ENCODE results near the gene NFATC4. TPM values are rescaled to one million over a fixed set of nuclear protein-coding genes. Genes with fewer than 3 reads are reported as not detected.
A peak's percentile ranks its signal among the peaks of the same experiment; 100 is the strongest.

NFATC4 gene
- total RNA-seq, 2 donors from 2014 or later: 24.8 to 34.1 TPM

DNA sequence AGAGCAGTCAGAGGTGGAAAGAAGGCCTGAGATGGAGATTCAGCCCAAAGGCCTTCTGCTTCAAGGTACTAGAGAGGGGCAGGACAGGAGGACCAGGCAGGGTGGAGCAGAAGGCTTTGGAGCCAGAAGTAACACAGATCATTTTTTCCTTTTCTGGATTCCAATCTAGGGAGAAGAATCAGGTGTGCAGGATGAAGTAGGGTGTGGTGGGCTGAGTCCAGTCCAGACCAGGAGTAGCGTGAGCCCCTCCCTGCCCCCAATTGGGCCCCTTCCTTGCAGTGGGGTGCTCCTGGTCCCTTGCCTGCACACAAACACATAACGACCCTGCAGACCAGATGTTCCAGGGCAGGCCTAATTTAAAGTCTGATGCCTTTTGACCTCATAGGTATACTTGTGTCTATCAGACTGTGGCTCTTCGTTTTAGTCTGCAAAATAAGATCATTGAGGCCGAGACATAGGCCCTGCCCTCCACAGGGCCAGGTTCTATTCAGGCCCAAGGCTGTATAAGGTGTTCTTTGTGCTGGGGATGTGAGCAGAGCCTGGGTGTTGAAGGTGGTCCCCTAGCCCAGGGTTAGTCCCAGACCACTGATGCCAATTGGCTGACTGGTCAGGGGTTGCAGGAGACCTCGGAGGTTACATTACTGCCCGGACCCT is 29.8 kb downstream of the NFATC4 start:
- Histone ChIP-seq H3K36me3 (ENCODE audit: control insufficient read depth, insufficient read depth, low read length) (no peaks in the 10 kb centered on the region), H3K9me3 (ENCODE audit: control insufficient read depth, low read length) (no peaks in the 10 kb centered on the region), H3K27me3 (ENCODE audit: control insufficient read depth, insufficient read depth, low read length, poor library complexity, severe bottlenecking) (no peaks in the 10 kb centered on the region), H3K4me1 (ENCODE audit: control insufficient read depth, insufficient read depth, low read length) (peaks cover 3% of the 10 kb centered on the region), H3K27ac (ENCODE audit: low read depth, low read length) (no peak overlapping the region), H3K4me3 (ENCODE audit: low read length) (no peak overlapping the region), H3K9ac (ENCODE audit: extremely low read depth, low read length, poor library complexity, severe bottlenecking) (no peak overlapping the region)
- 75 to 86% methylated on average over 2 to 6 of the region's 6 CpGs for WGBS, 2 experiments (ENCODE audit: insufficient coverage in 1 of 2, insufficient read length in 1 of 2)
- no peak for DNase-seq
- Mint-ChIP-seq H3K9me3 (no peaks in the 10 kb centered on the region), H3K27me3 (ENCODE audit: insufficient read depth) (peaks cover 7% of the 10 kb centered on the region), H3K27ac (no peak overlapping the region), H3K4me1 (peaks cover 29% of the 10 kb centered on the region), H3K36me3 (ENCODE audit: low read depth) (no peaks in the 10 kb centered on the region), H3K4me3 (no peak overlapping the region)
- TF ChIP-seq, protein P1, sequence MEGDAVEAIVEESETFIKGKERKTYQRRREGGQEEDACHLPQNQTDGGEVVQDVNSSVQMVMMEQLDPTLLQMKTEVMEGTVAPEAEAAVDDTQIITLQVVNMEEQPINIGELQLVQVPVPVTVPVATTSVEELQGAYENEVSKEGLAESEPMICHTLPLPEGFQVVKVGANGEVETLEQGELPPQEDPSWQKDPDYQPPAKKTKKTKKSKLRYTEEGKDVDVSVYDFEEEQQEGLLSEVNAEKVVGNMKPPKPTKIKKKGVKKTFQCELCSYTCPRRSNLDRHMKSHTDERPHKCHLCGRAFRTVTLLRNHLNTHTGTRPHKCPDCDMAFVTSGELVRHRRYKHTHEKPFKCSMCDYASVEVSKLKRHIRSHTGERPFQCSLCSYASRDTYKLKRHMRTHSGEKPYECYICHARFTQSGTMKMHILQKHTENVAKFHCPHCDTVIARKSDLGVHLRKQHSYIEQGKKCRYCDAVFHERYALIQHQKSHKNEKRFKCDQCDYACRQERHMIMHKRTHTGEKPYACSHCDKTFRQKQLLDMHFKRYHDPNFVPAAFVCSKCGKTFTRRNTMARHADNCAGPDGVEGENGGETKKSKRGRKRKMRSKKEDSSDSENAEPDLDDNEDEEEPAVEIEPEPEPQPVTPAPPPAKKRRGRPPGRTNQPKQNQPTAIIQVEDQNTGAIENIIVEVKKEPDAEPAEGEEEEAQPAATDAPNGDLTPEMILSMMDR (conservative IDR thresholded peaks at IDR 0.05): no peak

DNA sequence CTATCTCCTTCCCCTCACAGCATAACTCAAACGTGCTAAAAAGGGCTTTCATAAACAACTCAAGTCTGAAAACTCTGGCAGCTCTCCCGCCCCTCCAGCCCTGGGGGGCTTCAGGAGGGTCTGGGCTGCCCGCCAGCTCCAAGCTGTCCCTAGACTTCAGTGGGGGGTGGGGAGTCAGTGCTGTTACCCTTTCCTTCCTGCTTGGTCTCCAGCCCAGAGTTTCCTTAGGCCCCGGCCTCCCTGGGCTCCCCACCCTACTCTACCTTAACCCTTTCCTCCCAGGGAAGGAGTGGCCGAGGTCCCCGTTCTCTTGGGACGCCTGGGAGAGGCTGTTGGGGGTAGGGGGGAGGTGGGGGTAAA is 30.3 kb downstream of the NFATC4 start:
- H3K27ac Mint-ChIP-seq: no peak overlapping the region
- H3K36me3 ChIP-seq (ENCODE audit: control insufficient read depth, insufficient read depth, low read length): no peaks in the 10 kb centered on the region
- H3K4me1 Mint-ChIP-seq: peaks cover 32% of the 10 kb centered on the region
- H3K9me3 ChIP-seq (ENCODE audit: control insufficient read depth, low read length): no peaks in the 10 kb centered on the region
- TF ChIP-seq, protein P1 (conservative IDR thresholded peaks at IDR 0.05): no peak
- H3K27me3 Mint-ChIP-seq (ENCODE audit: insufficient read depth): peaks cover 7% of the 10 kb centered on the region
- H3K4me3 ChIP-seq (ENCODE audit: low read length): no peak overlapping the region
- peak overlapping the region; percentile 72 for H3K4me3 Mint-ChIP-seq
- peak; percentile 80 for DNase-seq
- no peaks in the 10 kb centered on the region for H3K36me3 Mint-ChIP-seq (ENCODE audit: low read depth)
- H3K9ac ChIP-seq (ENCODE audit: extremely low read depth, low read length, poor library complexity, severe bottlenecking): no peak overlapping the region
- H3K9me3 Mint-ChIP-seq: no peaks in the 10 kb centered on the region
- 58 to 62% methylated on average over 2 to 4 of the region's 7 CpGs for WGBS, 2 experiments (ENCODE audit: insufficient coverage in 1 of 2, insufficient read length in 1 of 2)
- H3K4me1 ChIP-seq (ENCODE audit: control insufficient read depth, insufficient read depth, low read length): peaks cover 3% of the 10 kb centered on the region
- H3K27ac ChIP-seq (ENCODE audit: low read depth, low read length): no peak overlapping the region
- no peaks in the 10 kb centered on the region for H3K27me3 ChIP-seq (ENCODE audit: control insufficient read depth, insufficient read depth, low read length, poor library complexity, severe bottlenecking)

DNA sequence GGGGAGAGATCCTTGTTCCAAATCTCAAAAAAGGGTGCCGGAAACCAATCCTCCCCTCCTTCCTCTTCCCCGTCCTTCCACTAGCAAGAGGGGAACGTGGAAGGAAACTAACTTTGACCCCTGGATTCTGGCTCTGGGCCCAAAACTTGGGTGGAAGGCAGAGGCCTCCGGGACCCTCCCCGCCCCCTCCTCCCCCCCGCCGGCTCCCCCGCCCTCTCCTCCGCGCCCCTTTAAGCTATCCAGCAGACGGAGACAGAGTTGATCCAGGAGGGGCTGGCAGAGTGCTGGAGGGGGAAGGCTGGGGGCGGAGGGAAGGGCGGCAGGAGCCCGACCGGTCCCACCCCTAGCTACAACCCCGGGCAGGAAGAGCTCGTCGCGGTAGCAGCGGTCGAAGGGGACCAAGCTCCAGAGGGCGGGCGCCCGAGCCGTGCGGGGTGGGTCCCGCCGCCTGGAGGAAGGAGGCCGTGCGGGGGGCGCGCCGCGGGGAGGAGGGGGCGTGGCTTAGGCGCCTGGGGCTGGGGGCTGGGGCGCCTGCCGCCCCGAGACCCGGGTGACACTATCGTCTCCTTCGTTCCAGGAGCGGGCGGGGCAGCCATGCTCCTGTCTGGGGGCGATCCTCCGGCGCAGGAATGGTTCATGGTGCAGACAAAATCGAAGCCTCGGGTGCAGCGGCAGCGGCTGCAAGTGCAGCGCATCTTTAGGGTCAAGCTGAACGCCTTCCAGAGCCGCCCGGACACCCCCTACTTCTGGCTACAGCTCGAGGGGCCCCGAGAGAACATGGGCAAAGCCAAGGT is 30.9 kb downstream of the NFATC4 start, which contains the start of gene NYNRIN:
Gene NYNRIN, plus strand, starts transcription at position 351 of the 794 bp plus-strand sequence. Its CDS starts 244 bp downstream, at position 595.
- Histone ChIP-seq H3K36me3 (ENCODE audit: control insufficient read depth, insufficient read depth, low read length) (no peaks in the 10 kb centered on the region), H3K9ac (ENCODE audit: extremely low read depth, low read length, poor library complexity, severe bottlenecking) (peak within 1 kb of the TSS; percentile 28), H3K27me3 (ENCODE audit: control insufficient read depth, insufficient read depth, low read length, poor library complexity, severe bottlenecking) (no peaks in the 10 kb centered on the region), H3K4me3 (ENCODE audit: low read length) (peak within 1 kb of the TSS; percentile 76), H3K9me3 (ENCODE audit: control insufficient read depth, low read length) (no peaks in the 10 kb centered on the region), H3K27ac (ENCODE audit: low read depth, low read length) (no peak within 1 kb of the TSS), H3K4me1 (ENCODE audit: control insufficient read depth, insufficient read depth, low read length) (peaks cover 3% of the 10 kb centered on the region)
- peak within 1 kb of the TSS; percentile 72 for H3K4me3 Mint-ChIP-seq
- no peak within 1 kb of the TSS for H3K27ac Mint-ChIP-seq
- H3K4me1 Mint-ChIP-seq: peaks cover 38% of the 10 kb centered on the region
- TF ChIP-seq, protein P1 (conservative IDR thresholded peaks at IDR 0.05): no peak
- peak; percentile 85 for DNase-seq
- no peaks in the 10 kb centered on the region for H3K9me3 Mint-ChIP-seq
- H3K36me3 Mint-ChIP-seq (ENCODE audit: low read depth): no peaks in the 10 kb centered on the region
- WGBS, 2 experiments (ENCODE audit: insufficient coverage in 1 of 2, insufficient read length in 1 of 2): 1 to 10% methylated on average over 2 to 46 of the region's 57 CpGs
- H3K27me3 Mint-ChIP-seq (ENCODE audit: insufficient read depth): peaks cover 7% of the 10 kb centered on the region
